H1 (cell line): ENCODE data around the gene APLP1. TPM values are rescaled to one million over a fixed set of nuclear protein-coding genes. Genes with fewer than 3 reads are reported as not detected.

Experiments used
- CTCF ChIA-PET: fragments of 300-600 bp; sonication (Branson Sonifier 250); formaldehyde crosslinking; loops from one replicate; lab custom pipeline; 2021; ENCODE audit not compliant: partially characterized antibody; lab: Charles Lee
- POLR2A ChIA-PET: fragments of 300-600 bp; sonication (Branson Sonifier 250); formaldehyde crosslinking; loops from one replicate; lab custom pipeline; 2021; ENCODE audit warnings: inconsistent platforms; ENCODE audit not compliant: partially characterized antibody; lab: Charles Lee
- DNase-seq, 2 experiments: peaks; one replicate each; pipeline versions ENCODE4 v3.0.0 to v3.0.0-alpha.2; 2010 to 2022; ENCODE audit warnings: low spot score in 2 of 2, low read depth in 1 of 2, mixed read lengths in 1 of 2
- FAIRE-seq: peaks from 2 replicates; lab custom pipeline; 2011; peaks lifted over from hg19 to GRCh38; lab: Jason Lieb, UNC
- H2AFZ ChIP-seq: 2 replicates; pipeline ENCODE4 v1.8.1; 2012; ENCODE audit warnings: low read length, inconsistent platforms
- H2AK5ac ChIP-seq: 2 replicates; pipeline ENCODE4 v1.6.1; 2013; ENCODE audit warnings: low read depth, low read length
- H2BK120ac ChIP-seq: replicated peaks from 2 replicates; pipeline ENCODE3; 2013; ENCODE audit warnings: low read depth, low read length, inconsistent platforms
- H2BK12ac ChIP-seq: 2 replicates; pipeline ENCODE4 v1.6.1; 2013; ENCODE audit warnings: low read depth, low read length
- H2BK15ac ChIP-seq: 2 replicates; pipeline ENCODE4 v1.6.1; 2013; ENCODE audit warnings: low read length
- H2BK20ac ChIP-seq: 2 replicates; pipeline ENCODE4 v1.6.1; 2013; ENCODE audit warnings: low read length
- H2BK5ac ChIP-seq: 2 replicates; pipeline ENCODE4 v1.6.1; 2013; ENCODE audit warnings: low read depth, low read length
- H3K14ac ChIP-seq: 2 replicates; pipeline ENCODE4 v1.6.1; 2013; ENCODE audit warnings: inconsistent platforms; ENCODE audit not compliant: insufficient read length
- H3K18ac ChIP-seq: 2 replicates; pipeline ENCODE4 v1.6.1; 2013; ENCODE audit warnings: low read length; ENCODE audit errors: extremely low read depth
- H3K23ac ChIP-seq: 2 replicates; pipeline ENCODE4 v1.6.1; 2013; ENCODE audit warnings: inconsistent platforms; ENCODE audit not compliant: insufficient read length
- H3K23me2 ChIP-seq: 2 replicates; pipeline ENCODE4 v1.6.1; 2013; ENCODE audit warnings: low read depth, low read length
- H3K27ac ChIP-seq: 2 replicates; pipeline ENCODE4 v1.6.1; 2011; ENCODE audit warnings: low read depth, low read length, inconsistent platforms
- H3K27me3 ChIP-seq, 4 experiments: replicated peaks in 1 of 4; 1 replicate in 1 of 4; 2 replicates in 3 of 4; pipeline versions ENCODE4 v1.6.1 to v1.8.1; 2011 to 2013; ENCODE audit warnings: low read length in 3 of 4, mild to moderate bottlenecking in 3 of 4, inconsistent platforms in 2 of 4, mixed read lengths in 2 of 4, moderate library complexity in 1 of 4; ENCODE audit not compliant: control insufficient read depth in 3 of 4, insufficient read depth in 3 of 4; ENCODE audit errors: extremely low read depth in 1 of 4
- H3K36me3 ChIP-seq, 4 experiments: 2 replicates each; pipeline versions ENCODE4 v1.6.1 to v1.8.1; 2011 to 2013; ENCODE audit warnings: mild to moderate bottlenecking in 4 of 4, low read length in 3 of 4, moderate library complexity in 2 of 4, control low read depth in 1 of 4, inconsistent platforms in 1 of 4; ENCODE audit not compliant: insufficient read depth in 4 of 4, control insufficient read depth in 2 of 4
- H3K4ac ChIP-seq: replicated peaks from 2 replicates; pipeline ENCODE3; 2013; ENCODE audit warnings: low read length, low read depth, mixed read lengths, inconsistent platforms; ENCODE audit not compliant: insufficient read length
- H3K4me1 ChIP-seq, 4 experiments: replicated peaks in 1 of 4; 1 replicate in 1 of 4; 2 replicates in 3 of 4; pipeline versions ENCODE4 v1.6.1 to v1.8.1; 2011 to 2013; ENCODE audit warnings: low read length in 3 of 4, inconsistent platforms in 2 of 4, mixed read lengths in 1 of 4; ENCODE audit not compliant: insufficient read depth in 4 of 4, control insufficient read depth in 3 of 4
- H3K4me2 ChIP-seq, 2 experiments: 2 replicates each; pipeline versions ENCODE4 v1.6.1 to v1.8.1; 2011 to 2013; ENCODE audit warnings: low read depth in 2 of 2, low read length in 2 of 2, control low read depth in 1 of 2, inconsistent platforms in 1 of 2, mild to moderate bottlenecking in 1 of 2; ENCODE audit not compliant: insufficient read depth in 1 of 2
- H3K4me3 ChIP-seq, 4 experiments: fragments of 200-600, 300-600 bp in 1 of 4; sonication (generic), shearing (Covaris generic), sonication (Bioruptor Twin) in 1 of 4; 2 replicates each; pipeline versions ENCODE4 v1.5.1 to v1.8.1; 2011 to 2016; ENCODE audit warnings: low read length in 4 of 4, low read depth in 3 of 4, control low read depth in 2 of 4, inconsistent platforms in 2 of 4, mild to moderate bottlenecking in 2 of 4, mixed read lengths in 1 of 4, moderate library complexity in 1 of 4; ENCODE audit not compliant: insufficient read depth in 2 of 4; ENCODE audit errors: extremely low read depth in 1 of 4
- H3K56ac ChIP-seq: replicated peaks from 2 replicates; pipeline ENCODE3; 2013; ENCODE audit warnings: low read depth, mild to moderate bottlenecking, mixed read lengths, low read length, inconsistent platforms; ENCODE audit not compliant: insufficient read length
- H3K79me1 ChIP-seq: 2 replicates; pipeline ENCODE4 v1.6.1; 2013; ENCODE audit warnings: low read depth, low read length, control low read depth
- H3K79me2 ChIP-seq, 2 experiments: 2 replicates each; pipeline versions ENCODE4 v1.6.1 to v1.8.1; 2012 to 2013; ENCODE audit warnings: low read length in 2 of 2, mild to moderate bottlenecking in 2 of 2, inconsistent platforms in 1 of 2; ENCODE audit not compliant: insufficient read depth in 2 of 2, control insufficient read depth in 1 of 2
- H3K9ac ChIP-seq, 4 experiments: replicated peaks in 1 of 4; 1 replicate in 1 of 4; 2 replicates in 3 of 4; pipeline versions ENCODE4 v1.6.1 to v1.8.1; 2011 to 2013; ENCODE audit warnings: low read depth in 3 of 4, low read length in 3 of 4, control low read depth in 2 of 4, mild to moderate bottlenecking in 2 of 4, moderate library complexity in 2 of 4, inconsistent platforms in 1 of 4; ENCODE audit errors: extremely low read depth in 1 of 4
- H3K9me3 ChIP-seq, 2 experiments: 2 replicates each; pipeline versions ENCODE4 v1.6.1 to v1.8.1; 2012 to 2013; ENCODE audit warnings: mild to moderate bottlenecking in 2 of 2, moderate library complexity in 2 of 2, control low read depth in 1 of 2, inconsistent platforms in 1 of 2, low read depth in 1 of 2, low read length in 1 of 2, mixed read lengths in 1 of 2; ENCODE audit not compliant: insufficient read depth in 2 of 2
- H4K20me1 ChIP-seq, 2 experiments: replicated peaks in 1 of 2; 2 replicates each; pipeline versions ENCODE3 to v1.8.1; 2011 to 2013; ENCODE audit warnings: inconsistent platforms in 2 of 2, low read length in 2 of 2, mild to moderate bottlenecking in 1 of 2; ENCODE audit not compliant: insufficient read depth in 2 of 2, control insufficient read depth in 1 of 2
- H4K5ac ChIP-seq: 2 replicates; pipeline ENCODE4 v1.6.1; 2013; ENCODE audit warnings: low read length, low read depth, mixed read lengths, inconsistent platforms; ENCODE audit not compliant: insufficient read length
- H4K8ac ChIP-seq: 2 replicates; pipeline ENCODE4 v1.8.0; 2013; ENCODE audit warnings: mild to moderate bottlenecking, moderate library complexity, low read length, inconsistent platforms; ENCODE audit not compliant: insufficient read depth; ENCODE audit errors: extremely low read depth
- H4K91ac ChIP-seq: replicated peaks from 2 replicates; pipeline ENCODE3; 2013; ENCODE audit warnings: low read length, mixed read lengths, inconsistent platforms; ENCODE audit not compliant: insufficient read length
- CEBPB ChIP-seq: IDR thresholded peaks from 2 replicates; pipeline ENCODE4 v1.6.1; 2012; ENCODE audit warnings: low read depth, low read length
- CHD2 ChIP-seq: IDR thresholded peaks from 2 replicates; pipeline ENCODE4 v1.6.1; 2012; ENCODE audit warnings: low read length, improper control_type of control experiment
- CREB1 ChIP-seq: IDR thresholded peaks from 2 replicates; pipeline ENCODE4 v1.6.1; 2012; ENCODE audit warnings: inconsistent platforms
- JUND ChIP-seq: IDR thresholded peaks from 2 replicates; pipeline ENCODE4 v1.6.1; 2011; ENCODE audit warnings: mild to moderate bottlenecking, improper control_type of control experiment, low read length
- KDM4A ChIP-seq: IDR thresholded peaks from one replicate; pipeline ENCODE4 v1.7.1; 2012; ENCODE audit warnings: low read depth, mild to moderate bottlenecking, moderate library complexity, low read length, inconsistent platforms; ENCODE audit not compliant: severe bottlenecking
- NRF1 ChIP-seq: IDR thresholded peaks from 2 replicates; pipeline ENCODE4 v1.6.1; 2011; ENCODE audit warnings: mild to moderate bottlenecking, low read depth, low read length, improper control_type of control experiment
- RNF2 ChIP-seq: fragments of 200-900, 300-1000 bp; sonication (generic); IDR thresholded peaks from 2 replicates; pipeline ENCODE4 v1.7.1; 2016; ENCODE audit warnings: borderline replicate concordance, low read depth, mild to moderate bottlenecking, antibody characterized with exemption, low read length; ENCODE audit not compliant: poor library complexity, severe bottlenecking; ENCODE audit errors: missing control alignments
- SIRT6 ChIP-seq: IDR thresholded peaks from one replicate; pipeline ENCODE4 v1.7.1; 2012; ENCODE audit warnings: low read length, inconsistent platforms
- SIX5 ChIP-seq: IDR thresholded peaks from 2 replicates; pipeline ENCODE4 v1.6.1; 2011; ENCODE audit warnings: mild to moderate bottlenecking, low read depth, low read length
- TAF7 ChIP-seq: optimal IDR thresholded peaks from 2 replicates; pipeline ENCODE3; 2011; ENCODE audit warnings: low read depth, mild to moderate bottlenecking, inconsistent platforms, low read length, moderate library complexity, borderline replicate concordance
- TBP ChIP-seq: IDR thresholded peaks from 2 replicates; pipeline ENCODE4 v1.6.1; 2011; ENCODE audit warnings: low read depth, low read length, improper control_type of control experiment
- TEAD4 ChIP-seq: IDR thresholded peaks from 2 replicates; pipeline ENCODE4 v1.6.1; 2012; ENCODE audit warnings: low read depth, low read length, inconsistent platforms, mixed read lengths
- YY1 ChIP-seq: IDR thresholded peaks from 2 replicates; pipeline ENCODE4 v1.6.1; 2011; ENCODE audit warnings: low read depth, mild to moderate bottlenecking, low read length
- WGBS, 2 experiments: shearing (Covaris generic) in 1 of 2; methylation state at CpG; one replicate each; pipeline versions ENCODE4 v1.1.6 to v1.1.7; 2013 to 2015; ENCODE audit warnings: low lambda C conversion rate in 2 of 2, mixed read lengths in 2 of 2, inconsistent platforms in 1 of 2, low coverage in 1 of 2, missing lambda C conversion rate in 1 of 2; ENCODE audit not compliant: insufficient replicate concordance in 2 of 2, insufficient coverage in 1 of 2, insufficient read length in 1 of 2; ENCODE audit errors: extremely low coverage in 1 of 2, missing lambda C conversion rate in 1 of 2; 5-methylcytosine and 5-hydroxymethylcytosine counted together
- polyA plus RNA-seq, 7 experiments: library from polyadenylated mRNA; depleted of rRNA in 3 of 7; stranded (reverse) in 5 of 7; unstranded in 2 of 7; fragments of >200 nt in 5 of 7; fragments of 200-250 nt in 2 of 7; gene quantifications; 1 replicate in 5 of 7; 2 replicates in 1 of 7; 4 replicates in 1 of 7; pipeline versions ENCODE4 v1.2.1 to v1.2.3, GENCODE V29; 2011 to 2013; ENCODE audit warnings: missing spikeins in 2 of 7, mixed read lengths in 2 of 7
- total RNA-seq: library from RNA; stranded (reverse); fragmentation: NEBNext Ultra II Directional; extraction: Animal tissue kit (Norgen Biotek cat#: 25700); gene quantifications from 2 replicates; pipeline ENCODE4 v1.2.1, GENCODE V29; 2021
- TF ChIP-seq, protein P1 (sequence below): IDR thresholded peaks from 2 replicates; pipeline ENCODE4 v1.6.1; 2012; ENCODE audit warnings: inconsistent platforms

The APLP1 gene
- total and polyA plus RNA-seq, 2 of the 8 experiments (the other 6 are each of a cell fraction or from before 2014, with no cell fraction given), result 19.9 to 22.0 TPM

GRCh38 chr19:35896643-35897040 is 28.3 kb downstream of the APLP1 start:
- no peak overlapping the region for H2BK120ac ChIP-seq
- no peak overlapping the region for H2BK15ac ChIP-seq
- peaks cover 0 to 8% of the 10 kb centered on the region in 2 experiments; a peak in 1 of 4 replicates for H3K79me2 ChIP-seq
- H3K27ac ChIP-seq, result no peak overlapping the region
- H4K91ac ChIP-seq, result no peak overlapping the region
- H3K27me3 ChIP-seq, result no peaks in the 10 kb centered on the region
- ChIA-PET POLR2A (interaction anchor here (0.7 to 1.4 kb wide), 3 partner anchors 9 to 890 kb away, joined by 3 to 4 read pairs (median 3); no protein-coding TSS in a partner anchor), CTCF (interaction anchor here (0.8 kb wide), 2 partner anchors 13 to 14 kb away, joined by 3 read pairs; no protein-coding TSS in a partner anchor)
- H3K4me3 ChIP-seq, result no peak overlapping the region
- H2AK5ac ChIP-seq, result no peak overlapping the region
- no peak for FAIRE-seq
- no peak for DNase-seq
- no peak overlapping the region for H2AFZ ChIP-seq
- H3K36me3 ChIP-seq, result peaks cover 10 to 43% (median 17%) of the 10 kb centered on the region in 4 experiments
- H3K56ac ChIP-seq, result no peak overlapping the region
- no peak overlapping the region for H2BK12ac ChIP-seq
- H3K14ac ChIP-seq, result no peak overlapping the region
- H2BK5ac ChIP-seq, result no peak overlapping the region
- H3K4me2 ChIP-seq, result no peak overlapping the region
- H3K4ac ChIP-seq, result no peak overlapping the region
- peaks cover 4% of the 10 kb centered on the region; the same call in 1 of the 2 replicates for H3K23me2 ChIP-seq
- H4K5ac ChIP-seq, result no peak overlapping the region
- peaks cover 0 to 6% (median 3%) of the 10 kb centered on the region in 4 experiments; a peak in 5 of 7 replicates for H3K4me1 ChIP-seq
- no peak overlapping the region for H3K9ac ChIP-seq
- no peak overlapping the region for H3K23ac ChIP-seq
- H4K8ac ChIP-seq, result no peak overlapping the region
- H2BK20ac ChIP-seq, result no peak overlapping the region
- H3K18ac ChIP-seq, result no peak overlapping the region
- no peaks in the 10 kb centered on the region; the same call in 1 of the 2 replicates for H3K79me1 ChIP-seq
- H4K20me1 ChIP-seq, result peaks cover 0 to 3% of the 10 kb centered on the region in 2 experiments
- H3K9me3 ChIP-seq, result no peaks in the 10 kb centered on the region
- WGBS, 2 experiments, result 96% methylated on average over 12 of the region's 13 CpGs; no CpG with 5 or more reads in 1 of the 2 experiments
- TF ChIP-seq CREB1 (no peak), JUND (no peak), RNF2 (no peak), TEAD4 (no peak), SIRT6 (no peak), SIX5 (no peak), YY1 (no peak), NRF1 (no peak), KDM4A (no peak), TBP (no peak), CEBPB (no peak), CHD2 (no peak), TAF7 (no peak)
- TF ChIP-seq, protein P1, sequence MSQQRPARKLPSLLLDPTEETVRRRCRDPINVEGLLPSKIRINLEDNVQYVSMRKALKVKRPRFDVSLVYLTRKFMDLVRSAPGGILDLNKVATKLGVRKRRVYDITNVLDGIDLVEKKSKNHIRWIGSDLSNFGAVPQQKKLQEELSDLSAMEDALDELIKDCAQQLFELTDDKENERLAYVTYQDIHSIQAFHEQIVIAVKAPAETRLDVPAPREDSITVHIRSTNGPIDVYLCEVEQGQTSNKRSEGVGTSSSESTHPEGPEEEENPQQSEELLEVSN, result no peak
